Activated CD4-positive, alpha-beta T cell treated with anti-CD3 and anti-CD28 coated beads for 4 hours (primary cell): ENCODE data around the gene PDZRN3.
"Not testable (repeated sequence)": the region's sequence is repeated elsewhere in the genome, so short reads cannot be mapped to it uniquely, and the experiment has no call there.

Source experiments
- DNase-seq, 2 donors: peaks; one replicate each; pipeline ENCODE4 v3.0.0-alpha.2; 2020

Gene PDZRN3

DNA sequence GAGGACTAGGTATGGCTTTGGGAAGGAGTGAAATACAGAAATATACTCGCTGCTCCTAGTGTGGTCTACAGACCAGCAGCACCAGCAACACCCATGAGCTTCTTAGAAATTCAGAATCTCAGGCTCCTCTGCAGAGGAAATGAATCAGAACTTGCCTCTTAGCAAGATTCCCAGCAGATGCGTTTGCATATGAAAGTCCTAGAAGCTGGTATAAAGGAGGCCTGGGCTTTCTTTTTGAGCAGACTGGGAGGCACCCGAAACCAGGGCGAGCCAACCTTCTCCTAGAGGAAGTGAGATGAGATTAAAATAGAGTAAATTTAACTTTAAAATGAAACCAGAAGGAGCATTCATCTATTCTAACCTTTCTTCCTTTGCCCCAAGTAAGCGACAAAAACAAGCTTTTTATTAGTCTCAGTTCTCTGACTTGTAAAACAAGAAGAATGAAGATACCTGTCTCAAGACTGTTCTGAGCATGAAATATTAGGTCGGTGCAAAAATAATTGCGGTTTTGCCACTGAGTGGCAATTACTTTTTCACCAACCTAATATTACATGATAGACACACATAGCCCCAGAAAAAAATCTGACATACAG is 140.0 kb downstream of the PDZRN3 start:
- no peak for DNase-seq

- no peak for DNase-seq
Measured at GRCh38 chr3:73481888-73482287, 142.9 kb downstream of the PDZRN3 start.

GRCh38 chr3:73480187-73480672 is 144.5 kb downstream of the PDZRN3 start:
- DNase-seq, result no peak

DNA sequence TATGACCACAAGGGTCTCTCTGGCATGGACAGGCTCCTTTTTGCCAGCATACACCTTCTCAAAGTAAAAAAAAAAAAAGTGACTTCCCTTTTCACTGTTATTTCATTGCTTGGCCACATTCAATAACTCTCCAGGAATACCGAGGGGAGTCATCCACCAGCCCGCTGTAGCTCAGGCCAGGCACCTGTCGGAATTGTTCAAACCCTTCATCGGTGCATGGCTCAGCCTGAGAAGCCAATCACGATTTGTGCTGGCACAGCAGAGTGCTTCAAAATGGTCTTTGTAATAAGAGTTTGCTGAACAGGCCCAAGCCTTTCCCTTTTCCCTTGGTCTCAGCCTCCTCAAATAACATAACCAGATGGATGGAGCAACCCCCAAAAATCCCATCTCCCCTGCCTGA is 145.4 kb downstream of the PDZRN3 start:
- DNase-seq, result no peak

- DNase-seq, result no peak
Measured at GRCh38 chr3:73478858-73479257, 145.9 kb downstream of the PDZRN3 start.

DNA sequence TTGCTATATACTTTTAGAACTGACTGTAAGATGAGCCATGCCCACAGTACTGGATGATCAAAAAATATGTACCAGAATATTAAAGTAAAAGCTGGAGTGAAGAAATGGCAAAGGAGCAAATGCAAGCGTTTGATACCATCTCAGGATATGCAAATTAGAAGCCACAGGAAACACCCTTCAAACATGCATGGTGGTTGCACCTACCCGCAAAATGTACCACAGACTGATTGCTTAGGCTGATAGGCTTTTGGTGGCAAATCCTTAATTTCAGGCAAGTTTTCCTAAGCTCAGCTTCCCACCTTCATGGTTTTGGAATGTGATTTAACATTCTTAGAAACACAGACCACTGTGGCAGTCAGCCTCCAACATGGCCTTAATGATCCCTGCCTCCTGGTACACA is 149.0 kb downstream of the PDZRN3 start:
- no peak for DNase-seq

GRCh38 chr3:73475175-73475574 is 149.6 kb downstream of the PDZRN3 start:
- DNase-seq, result no peak

- no peak for DNase-seq
Measured at GRCh38 chr3:73474619-73475018, 150.1 kb downstream of the PDZRN3 start.

GRCh38 chr3:73473898-73474416 is 150.8 kb downstream of the PDZRN3 start:
- DNase-seq, result no peak

GRCh38 chr3:73473181-73473897 is 151.4 kb downstream of the PDZRN3 start:
- DNase-seq, result no peak

GRCh38 chr3:73471986-73472787 is 152.6 kb downstream of the PDZRN3 start:
- no peak for DNase-seq

- no peak for DNase-seq
Measured at GRCh38 chr3:73470860-73471259, 153.9 kb downstream of the PDZRN3 start.

- DNase-seq, result no peak
Measured at GRCh38 chr3:73469331-73469730, 155.4 kb downstream of the PDZRN3 start.

- DNase-seq, result no peak
Measured at GRCh38 chr3:73467211-73467610, 157.5 kb downstream of the PDZRN3 start.

DNA sequence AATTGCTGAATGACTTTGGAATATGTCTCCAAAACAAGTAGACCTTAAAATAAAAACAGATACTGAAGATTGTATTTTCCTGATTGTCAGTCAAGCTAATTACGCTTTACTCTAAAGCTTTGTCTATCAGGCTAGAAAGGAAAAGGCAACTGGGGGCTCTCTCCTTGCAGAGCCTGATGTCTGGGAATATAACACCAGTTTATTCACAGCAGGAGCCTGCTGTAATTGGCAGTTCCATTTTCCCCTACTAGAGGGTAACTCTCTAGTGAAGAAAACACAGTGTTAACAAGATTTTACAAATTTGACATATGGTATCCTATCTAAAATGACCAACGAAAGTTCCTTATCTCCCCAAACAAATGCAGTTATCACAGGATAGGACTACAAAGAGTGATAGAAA is 158.8 kb downstream of the PDZRN3 start:
- no peak for DNase-seq

DNA sequence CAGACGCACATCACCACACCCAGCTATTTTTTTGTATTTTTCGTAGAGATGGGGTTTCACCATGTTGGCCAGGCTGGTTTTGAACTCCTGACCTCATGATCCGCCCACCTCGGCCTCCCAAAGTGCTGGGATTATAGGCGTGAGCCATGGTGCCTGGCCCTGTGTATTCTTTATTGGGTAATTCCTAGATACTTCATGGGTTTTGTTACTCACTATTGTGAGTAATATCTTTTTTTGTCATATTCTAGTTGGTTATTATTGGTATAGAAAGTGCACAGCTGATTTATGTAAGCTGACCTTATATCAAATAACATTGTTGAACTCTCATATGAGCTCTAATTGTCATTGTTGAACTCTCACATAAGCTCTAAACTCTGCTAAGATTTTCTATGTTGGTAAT is 160.6 kb downstream of the PDZRN3 start:
- not testable (repeated sequence) for DNase-seq

GRCh38 chr3:73461547-73461946 is 163.2 kb downstream of the PDZRN3 start:
- no peak for DNase-seq

DNA sequence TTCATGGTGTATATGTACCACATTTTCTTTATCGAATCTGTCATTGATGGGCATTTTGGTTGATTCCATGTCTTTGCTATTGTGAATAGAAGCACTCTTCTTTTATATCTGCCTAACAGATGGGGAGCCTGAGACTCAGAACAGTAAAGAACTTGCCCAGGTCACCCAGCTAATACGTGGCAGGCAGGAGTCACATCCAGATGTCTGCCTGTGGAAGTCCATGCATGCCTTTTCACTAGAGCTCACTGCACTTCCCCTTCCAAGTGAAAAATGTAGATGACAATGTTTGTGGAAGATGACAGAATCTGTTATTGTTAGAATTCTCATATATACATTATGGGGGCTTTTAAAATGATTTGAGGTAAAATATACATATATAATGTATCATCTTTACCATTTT is 165.0 kb downstream of the PDZRN3 start:
- DNase-seq, result no peak

DNA sequence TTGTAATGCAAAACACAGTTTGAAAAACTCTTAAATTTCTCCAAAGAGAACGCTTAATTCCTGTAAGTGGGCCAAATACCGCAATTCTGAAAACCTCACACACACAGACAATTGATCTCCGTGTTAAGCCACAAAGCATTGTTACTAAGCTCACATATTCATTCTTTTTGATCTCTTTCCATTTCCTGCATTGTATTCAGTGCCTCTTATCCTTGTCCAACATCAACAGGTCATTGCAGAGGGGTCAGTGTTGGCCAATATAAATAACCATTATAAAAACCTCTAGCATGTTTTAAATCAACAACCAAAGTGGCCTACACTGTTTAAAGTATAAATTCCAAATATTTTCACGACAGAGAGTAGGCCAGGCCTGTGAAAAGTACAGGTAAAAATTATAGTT is 171.1 kb downstream of the PDZRN3 start:
- no peak for DNase-seq

- no peak for DNase-seq
Measured at GRCh38 chr3:73452729-73453128, 172.0 kb downstream of the PDZRN3 start.

- DNase-seq, result no peak
Measured at GRCh38 chr3:73451301-73451944, 173.3 kb downstream of the PDZRN3 start.

GRCh38 chr3:73449774-73450173 is 175.0 kb downstream of the PDZRN3 start:
- no peak for DNase-seq

DNA sequence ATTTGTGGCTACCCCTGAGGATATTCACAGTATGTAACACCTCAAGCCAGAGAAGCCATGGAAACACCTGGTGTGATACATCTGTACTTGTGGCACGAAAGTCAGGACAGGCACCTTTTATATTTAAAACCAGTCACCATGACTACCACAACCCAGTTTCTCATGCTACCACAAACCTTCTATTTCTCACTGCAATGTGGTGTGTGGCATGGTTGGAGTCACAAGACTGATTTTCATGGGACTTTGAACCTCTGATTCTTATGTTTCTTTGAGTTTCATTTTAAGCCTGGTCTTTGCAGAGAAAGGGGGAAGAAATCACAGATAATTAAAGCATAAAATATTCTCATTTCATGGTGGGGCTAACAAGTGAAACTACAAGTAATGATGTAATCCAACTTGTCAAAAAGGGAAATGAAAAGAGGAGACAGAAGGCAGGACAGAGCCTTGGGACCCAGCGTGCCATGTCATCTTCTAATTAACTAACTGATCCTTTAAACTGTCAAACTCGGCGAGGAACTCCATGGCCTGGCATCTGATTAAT is 175.9 kb downstream of the PDZRN3 start:
- no peak for DNase-seq
